ENCODE results near the gene PMVK. TPM values are rescaled to one million over a fixed set of nuclear protein-coding genes. Genes with fewer than 3 reads are reported as not detected.
A peak's percentile ranks its signal among the peaks of the same experiment; 100 is the strongest.

Gene PMVK
- total and polyA plus RNA-seq, 2 experiments from 2014 or later, result 12.5 to 53.5 TPM

DNA sequence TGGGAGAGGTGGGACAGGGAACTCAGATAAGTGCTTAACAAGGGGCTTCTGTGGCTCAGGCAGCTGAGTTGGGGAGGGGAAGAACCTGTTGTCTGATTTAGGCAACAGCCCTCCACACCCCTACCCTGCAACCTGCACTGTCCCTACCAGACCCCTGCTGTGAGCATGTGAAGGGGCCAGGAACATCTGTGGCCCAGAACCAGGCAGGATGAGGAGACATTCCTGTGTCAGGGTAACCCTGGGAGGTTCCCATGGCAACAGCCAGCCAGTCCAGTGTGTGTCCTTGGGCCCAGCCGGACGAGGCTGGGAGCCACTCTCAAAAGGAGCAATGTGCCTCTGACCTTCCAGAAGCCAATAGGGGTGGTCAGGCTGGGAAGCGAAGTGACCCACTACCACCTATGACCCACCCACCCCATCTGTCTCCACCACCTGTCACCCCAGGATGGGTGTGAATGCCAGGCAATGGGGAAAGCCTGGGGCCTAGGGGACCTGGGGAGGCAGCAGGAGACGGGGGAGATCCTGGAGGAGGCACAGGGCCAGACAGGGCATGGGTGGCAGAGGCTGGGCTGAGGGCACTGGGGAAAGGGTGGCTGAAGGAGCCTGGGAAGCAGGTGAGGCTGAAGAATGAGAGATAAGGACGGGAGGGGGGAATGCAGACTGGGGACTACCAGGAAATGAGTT is 5.0 kb upstream of the PMVK start:
- Histone ChIP-seq H3K27ac (no peak overlapping the region), H3K4me1 (ENCODE audit: insufficient read depth) (peaks cover 20% of the 10 kb centered on the region)
- WGBS (ENCODE audit: low lambda C conversion rate, missing lambda C conversion rate), result 72% methylated on average over 5 of the region's 5 CpGs

DNA sequence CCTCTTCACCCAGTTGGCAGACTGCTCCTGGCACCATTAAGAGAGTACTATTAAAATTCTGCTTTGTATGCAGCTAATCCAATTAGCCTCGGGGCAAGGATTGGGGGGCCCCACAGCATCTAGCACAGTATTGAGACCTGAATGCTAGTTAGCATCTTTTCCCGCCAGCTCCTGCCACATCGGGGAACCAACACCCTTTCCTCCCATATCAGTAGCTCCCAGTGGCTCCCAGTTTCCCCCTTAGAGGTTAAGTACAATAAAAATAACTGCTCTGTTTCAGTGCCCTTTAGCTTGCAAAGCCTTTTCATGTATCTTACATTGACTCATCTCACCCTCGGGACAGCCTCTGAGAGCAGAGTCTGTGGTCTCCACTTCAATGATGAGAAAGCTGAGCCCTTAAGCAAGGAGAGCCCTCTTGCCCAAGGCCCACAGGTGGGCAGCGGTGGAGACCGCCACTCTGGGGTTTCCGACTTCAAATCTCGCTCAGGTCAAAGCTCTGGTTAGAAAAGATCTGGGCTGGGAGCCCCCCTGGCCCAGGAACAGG is 4.2 kb upstream of the PMVK start:
- no peak for DNase-seq (ENCODE audit: low spot score)
- H3K4me1 ChIP-seq (ENCODE audit: insufficient read depth), result peaks cover 24% of the 10 kb centered on the region
- H3K27ac ChIP-seq, result no peak overlapping the region

More for the DNA sequence above, 5.0 kb upstream of the PMVK start:
- Histone ChIP-seq H3K9me2 (replicated peaks; ENCODE audit: insufficient read depth) (no peaks in the 10 kb centered on the region), H3K27me3 (no peaks in the 10 kb centered on the region), H3K9me3 (ENCODE audit: low read depth) (no peaks in the 10 kb centered on the region), H3K4me2 (no peak overlapping the region), H3K79me2 (no peaks in the 10 kb centered on the region), H3K36me3 (replicated peaks; ENCODE audit: insufficient read depth, low read depth) (no peaks in the 10 kb centered on the region), H2AFZ (no peak overlapping the region), H3K4me3 (no peak overlapping the region), H4K20me1 (ENCODE audit: insufficient read depth, poor library complexity, severe bottlenecking) (no peaks in the 10 kb centered on the region)
- TF ChIP-seq, protein P1, sequence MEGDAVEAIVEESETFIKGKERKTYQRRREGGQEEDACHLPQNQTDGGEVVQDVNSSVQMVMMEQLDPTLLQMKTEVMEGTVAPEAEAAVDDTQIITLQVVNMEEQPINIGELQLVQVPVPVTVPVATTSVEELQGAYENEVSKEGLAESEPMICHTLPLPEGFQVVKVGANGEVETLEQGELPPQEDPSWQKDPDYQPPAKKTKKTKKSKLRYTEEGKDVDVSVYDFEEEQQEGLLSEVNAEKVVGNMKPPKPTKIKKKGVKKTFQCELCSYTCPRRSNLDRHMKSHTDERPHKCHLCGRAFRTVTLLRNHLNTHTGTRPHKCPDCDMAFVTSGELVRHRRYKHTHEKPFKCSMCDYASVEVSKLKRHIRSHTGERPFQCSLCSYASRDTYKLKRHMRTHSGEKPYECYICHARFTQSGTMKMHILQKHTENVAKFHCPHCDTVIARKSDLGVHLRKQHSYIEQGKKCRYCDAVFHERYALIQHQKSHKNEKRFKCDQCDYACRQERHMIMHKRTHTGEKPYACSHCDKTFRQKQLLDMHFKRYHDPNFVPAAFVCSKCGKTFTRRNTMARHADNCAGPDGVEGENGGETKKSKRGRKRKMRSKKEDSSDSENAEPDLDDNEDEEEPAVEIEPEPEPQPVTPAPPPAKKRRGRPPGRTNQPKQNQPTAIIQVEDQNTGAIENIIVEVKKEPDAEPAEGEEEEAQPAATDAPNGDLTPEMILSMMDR (IDR thresholded peaks at IDR 0.05; ENCODE audit: poor library complexity), result no peak
- no peak for TF ChIP-seq EZH2 (IDR thresholded peaks at IDR 0.05; ENCODE audit: borderline replicate concordance)
- no peak for TF ChIP-seq EZH2phosphoT487 (IDR thresholded peaks at IDR 0.05; ENCODE audit: low read depth, severe bottlenecking, unreplicated experiment)
- peak; percentile 60 for DNase-seq (ENCODE audit: low spot score)

DNA sequence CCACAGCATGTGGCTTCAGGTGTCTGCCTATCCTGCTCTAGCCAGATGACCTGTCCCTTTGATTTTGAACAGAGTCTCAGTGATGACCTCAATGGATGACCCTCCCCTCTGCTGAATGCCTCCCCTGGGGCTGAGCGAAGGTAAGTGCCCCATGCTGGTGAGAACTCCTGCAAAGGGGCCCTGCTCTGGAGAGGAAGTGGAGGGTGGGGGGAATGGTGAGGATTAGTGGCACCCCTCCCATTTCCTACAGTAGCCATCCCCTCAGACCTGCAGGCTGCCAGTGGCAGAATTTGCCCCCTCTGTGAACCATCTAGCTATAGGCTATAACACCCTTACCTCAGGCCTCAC is 3.7 kb upstream of the PMVK start:
- no peak for DNase-seq (ENCODE audit: low spot score)
- no peaks in the 10 kb centered on the region for H4K20me1 ChIP-seq (ENCODE audit: insufficient read depth, poor library complexity, severe bottlenecking)
- no peak overlapping the region for H2AFZ ChIP-seq
- H3K79me2 ChIP-seq, result peaks cover 8% of the 10 kb centered on the region
- H3K36me3 ChIP-seq (replicated peaks; ENCODE audit: insufficient read depth, low read depth), result no peaks in the 10 kb centered on the region
- no peak overlapping the region for H3K4me3 ChIP-seq
- H3K27me3 ChIP-seq, result no peaks in the 10 kb centered on the region
- 86% methylated on average over 1 of the region's 1 CpG for WGBS (ENCODE audit: low lambda C conversion rate, missing lambda C conversion rate)
- H3K4me2 ChIP-seq, result no peak overlapping the region
- no peak overlapping the region for H3K27ac ChIP-seq
- H3K9me3 ChIP-seq (ENCODE audit: low read depth), result no peaks in the 10 kb centered on the region
- TF ChIP-seq, protein P1 (IDR thresholded peaks at IDR 0.05; ENCODE audit: poor library complexity), result no peak
- TF ChIP-seq EZH2 (IDR thresholded peaks at IDR 0.05; ENCODE audit: borderline replicate concordance), result no peak
- TF ChIP-seq EZH2phosphoT487 (IDR thresholded peaks at IDR 0.05; ENCODE audit: low read depth, severe bottlenecking, unreplicated experiment), result no peak
- peaks cover 28% of the 10 kb centered on the region for H3K4me1 ChIP-seq (ENCODE audit: insufficient read depth)
- no peaks in the 10 kb centered on the region for H3K9me2 ChIP-seq (replicated peaks; ENCODE audit: insufficient read depth)

More for the DNA sequence above, 4.2 kb upstream of the PMVK start:
- WGBS (ENCODE audit: low lambda C conversion rate, missing lambda C conversion rate), result 80% methylated on average over 8 of the region's 8 CpGs
- Histone ChIP-seq H3K27me3 (no peaks in the 10 kb centered on the region), H3K79me2 (peaks cover 3% of the 10 kb centered on the region), H4K20me1 (ENCODE audit: insufficient read depth, poor library complexity, severe bottlenecking) (no peaks in the 10 kb centered on the region), H3K9me2 (replicated peaks; ENCODE audit: insufficient read depth) (no peaks in the 10 kb centered on the region), H3K4me3 (no peak overlapping the region), H3K36me3 (replicated peaks; ENCODE audit: insufficient read depth, low read depth) (no peaks in the 10 kb centered on the region), H3K4me2 (no peak overlapping the region), H2AFZ (no peak overlapping the region), H3K9me3 (ENCODE audit: low read depth) (no peaks in the 10 kb centered on the region)
- TF ChIP-seq EZH2phosphoT487 (IDR thresholded peaks at IDR 0.05; ENCODE audit: low read depth, severe bottlenecking, unreplicated experiment) (no peak), EZH2 (IDR thresholded peaks at IDR 0.05; ENCODE audit: borderline replicate concordance) (no peak)
- TF ChIP-seq, protein P1 (IDR thresholded peaks at IDR 0.05; ENCODE audit: poor library complexity), result no peak
